ENCODE data around the gene CCDC66. TPM values are rescaled to one million over a fixed set of nuclear protein-coding genes. Genes with fewer than 3 reads are reported as not detected.
"Not testable (repeated sequence)": the region's sequence is repeated elsewhere in the genome, so short reads cannot be mapped to it uniquely, and the experiment has no call there.

Gene CCDC66
- total and polyA plus RNA-seq, 2 donors: 27.9 to 42.7 TPM

GRCh38 chr3:56581941-56582340, 25.0 kb downstream of the CCDC66 start:
- not testable (repeated sequence) for H3K4me3 ChIP-seq (ENCODE audit: low read length in 2 of 2); H3K27me3 ChIP-seq (ENCODE audit: control insufficient read depth in 2 of 2, insufficient read depth in 1 of 2, low read length in 1 of 2); H3K4me1 ChIP-seq (ENCODE audit: control insufficient read depth in 2 of 2, insufficient read depth in 2 of 2, low read length in 2 of 2); H3K27ac ChIP-seq (ENCODE audit: low read depth in 1 of 2, low read length in 1 of 2); DNase-seq (ENCODE audit: low read depth in 6 of 9, low spot score in 9 of 9)
- H3K9me3 ChIP-seq (ENCODE audit: control insufficient read depth in 2 of 2, insufficient read depth in 1 of 2, low read length in 1 of 2): peaks cover 2 to 18% of the 10 kb centered on the region in 2 donors
- peaks cover 7 to 14% of the 10 kb centered on the region in 2 donors for H3K36me3 ChIP-seq (ENCODE audit: control insufficient read depth in 2 of 2, insufficient read depth in 2 of 2, low read length in 1 of 2)
- WGBS: 96% methylated on average over 12 of the region's 12 CpGs

- not testable (repeated sequence) for H3K4me3 ChIP-seq (ENCODE audit: low read length in 2 of 2); H3K27me3 ChIP-seq (ENCODE audit: control insufficient read depth in 2 of 2, insufficient read depth in 1 of 2, low read length in 1 of 2); DNase-seq (ENCODE audit: low read depth in 6 of 9, low spot score in 9 of 9); H3K4me1 ChIP-seq (ENCODE audit: control insufficient read depth in 2 of 2, insufficient read depth in 2 of 2, low read length in 2 of 2); H3K27ac ChIP-seq (ENCODE audit: low read depth in 1 of 2, low read length in 1 of 2)
- 93% methylated on average over 28 of the region's 28 CpGs for WGBS
- H3K9me3 ChIP-seq (ENCODE audit: control insufficient read depth in 2 of 2, insufficient read depth in 1 of 2, low read length in 1 of 2): peaks cover 2 to 18% of the 10 kb centered on the region in 2 donors
- peaks cover 7 to 14% of the 10 kb centered on the region in 2 donors for H3K36me3 ChIP-seq (ENCODE audit: control insufficient read depth in 2 of 2, insufficient read depth in 2 of 2, low read length in 1 of 2)
Measured at GRCh38 chr3:56584275-56584674, 27.3 kb downstream of the CCDC66 start.

GRCh38 chr3:56590814-56591213, 33.8 kb downstream of the CCDC66 start:
- 92% methylated on average over 1 of the region's 1 CpG for WGBS
- H3K36me3 ChIP-seq (ENCODE audit: control insufficient read depth in 2 of 2, insufficient read depth in 2 of 2, low read length in 1 of 2): peaks cover 0 to 14% of the 10 kb centered on the region in 2 donors
- no peak for DNase-seq (ENCODE audit: low read depth in 6 of 9, low spot score in 9 of 9)
- no peak overlapping the region for H3K27ac ChIP-seq (ENCODE audit: low read depth in 1 of 2, low read length in 1 of 2)
- H3K4me3 ChIP-seq (ENCODE audit: low read length in 2 of 2): no peak overlapping the region
- no peaks in the 10 kb centered on the region for H3K4me1 ChIP-seq (ENCODE audit: control insufficient read depth in 2 of 2, insufficient read depth in 2 of 2, low read length in 2 of 2)
- no peaks in the 10 kb centered on the region for H3K27me3 ChIP-seq (ENCODE audit: control insufficient read depth in 2 of 2, insufficient read depth in 1 of 2, low read length in 1 of 2)
- H3K9me3 ChIP-seq (ENCODE audit: control insufficient read depth in 2 of 2, insufficient read depth in 1 of 2, low read length in 1 of 2): peaks cover 0 to 1% of the 10 kb centered on the region in 2 donors

- 93% methylated on average over 2 of the region's 2 CpGs for WGBS
- no peak for DNase-seq (ENCODE audit: low read depth in 6 of 9, low spot score in 9 of 9)
- H3K27ac ChIP-seq (ENCODE audit: low read depth in 1 of 2, low read length in 1 of 2): no peak overlapping the region
Measured at GRCh38 chr3:56591262-56591661, 34.3 kb downstream of the CCDC66 start.

GRCh38 chr3:56593455-56594158, 36.6 kb downstream of the CCDC66 start:
- Histone ChIP-seq H3K27ac (ENCODE audit: low read depth in 1 of 2, low read length in 1 of 2) (peak overlapping the region in 1 of 2 donors; percentile 33), H3K9me3 (ENCODE audit: control insufficient read depth in 2 of 2, insufficient read depth in 1 of 2, low read length in 1 of 2) (peaks cover 0 to 4% of the 10 kb centered on the region in 2 donors), H3K36me3 (ENCODE audit: control insufficient read depth in 2 of 2, insufficient read depth in 2 of 2, low read length in 1 of 2) (peaks cover 0 to 17% of the 10 kb centered on the region in 2 donors), H3K27me3 (ENCODE audit: control insufficient read depth in 2 of 2, insufficient read depth in 1 of 2, low read length in 1 of 2) (no peaks in the 10 kb centered on the region), H3K4me1 (ENCODE audit: control insufficient read depth in 2 of 2, insufficient read depth in 2 of 2, low read length in 2 of 2) (no peaks in the 10 kb centered on the region), H3K4me3 (ENCODE audit: low read length in 2 of 2) (no peak overlapping the region)
- WGBS: 84% methylated on average over 6 of the region's 6 CpGs
- DNase-seq (ENCODE audit: low read depth in 6 of 9, low spot score in 9 of 9): peak in 8 of 9 donors; percentile 4 to 73 (median 30)

More at GRCh38 chr3:56591262-56591661, 34.3 kb downstream of the CCDC66 start:
- H3K4me1 ChIP-seq (ENCODE audit: control insufficient read depth in 2 of 2, insufficient read depth in 2 of 2, low read length in 2 of 2): no peaks in the 10 kb centered on the region
- no peaks in the 10 kb centered on the region for H3K27me3 ChIP-seq (ENCODE audit: control insufficient read depth in 2 of 2, insufficient read depth in 1 of 2, low read length in 1 of 2)
- peaks cover 0 to 17% of the 10 kb centered on the region in 2 donors for H3K36me3 ChIP-seq (ENCODE audit: control insufficient read depth in 2 of 2, insufficient read depth in 2 of 2, low read length in 1 of 2)
- H3K4me3 ChIP-seq (ENCODE audit: low read length in 2 of 2): no peak overlapping the region
- H3K9me3 ChIP-seq (ENCODE audit: control insufficient read depth in 2 of 2, insufficient read depth in 1 of 2, low read length in 1 of 2): peaks cover 0 to 4% of the 10 kb centered on the region in 2 donors

- Histone ChIP-seq H3K27me3 (ENCODE audit: control insufficient read depth in 2 of 2, insufficient read depth in 1 of 2, low read length in 1 of 2) (no peaks in the 10 kb centered on the region), H3K9me3 (ENCODE audit: control insufficient read depth in 2 of 2, insufficient read depth in 1 of 2, low read length in 1 of 2) (peaks cover 0 to 4% of the 10 kb centered on the region in 2 donors), H3K4me1 (ENCODE audit: control insufficient read depth in 2 of 2, insufficient read depth in 2 of 2, low read length in 2 of 2) (no peaks in the 10 kb centered on the region), H3K27ac (ENCODE audit: low read depth in 1 of 2, low read length in 1 of 2) (no peak overlapping the region), H3K4me3 (ENCODE audit: low read length in 2 of 2) (no peak overlapping the region), H3K36me3 (ENCODE audit: control insufficient read depth in 2 of 2, insufficient read depth in 2 of 2, low read length in 1 of 2) (peaks cover 0 to 17% of the 10 kb centered on the region in 2 donors)
- no peak for DNase-seq (ENCODE audit: low read depth in 6 of 9, low spot score in 9 of 9)
- 92% methylated on average over 11 of the region's 11 CpGs for whole genome bisulfite sequencing
Measured at GRCh38 chr3:56595975-56596840, 39.2 kb downstream of the CCDC66 start.

GRCh38 chr3:56608479-56608878, 51.5 kb downstream of the CCDC66 start:
- H3K9me3 ChIP-seq (ENCODE audit: control insufficient read depth in 2 of 2, insufficient read depth in 1 of 2, low read length in 1 of 2); H3K27ac ChIP-seq (ENCODE audit: low read depth in 1 of 2, low read length in 1 of 2); H3K27me3 ChIP-seq (ENCODE audit: control insufficient read depth in 2 of 2, insufficient read depth in 1 of 2, low read length in 1 of 2); H3K4me3 ChIP-seq (ENCODE audit: low read length in 2 of 2): not testable (repeated sequence)
- Histone ChIP-seq H3K36me3 (ENCODE audit: control insufficient read depth in 2 of 2, insufficient read depth in 2 of 2, low read length in 1 of 2) (peaks cover 22 to 30% of the 10 kb centered on the region in 2 donors), H3K4me1 (ENCODE audit: control insufficient read depth in 2 of 2, insufficient read depth in 2 of 2, low read length in 2 of 2) (peaks cover 8 to 11% of the 10 kb centered on the region in 2 donors)
- peak in 1 of 9 donors; percentile 19 for DNase-seq (ENCODE audit: low read depth in 6 of 9, low spot score in 9 of 9)
- 42% methylated on average over 2 of the region's 2 CpGs for WGBS

GRCh38 chr3:56610669-56611335, 53.8 kb downstream of the CCDC66 start:
- Histone ChIP-seq H3K36me3 (ENCODE audit: control insufficient read depth in 2 of 2, insufficient read depth in 2 of 2, low read length in 1 of 2) (peaks cover 28 to 37% of the 10 kb centered on the region in 2 donors), H3K4me3 (ENCODE audit: low read length in 2 of 2) (no peak overlapping the region), H3K4me1 (ENCODE audit: control insufficient read depth in 2 of 2, insufficient read depth in 2 of 2, low read length in 2 of 2) (peaks cover 8 to 11% of the 10 kb centered on the region in 2 donors), H3K27ac (ENCODE audit: low read depth in 1 of 2, low read length in 1 of 2) (no peak overlapping the region), H3K27me3 (ENCODE audit: control insufficient read depth in 2 of 2, insufficient read depth in 1 of 2, low read length in 1 of 2) (no peaks in the 10 kb centered on the region), H3K9me3 (ENCODE audit: control insufficient read depth in 2 of 2, insufficient read depth in 1 of 2, low read length in 1 of 2) (peaks cover 2 to 3% of the 10 kb centered on the region in 2 donors)
- WGBS: 94% methylated on average over 7 of the region's 7 CpGs
- no peak for DNase-seq (ENCODE audit: low read depth in 6 of 9, low spot score in 9 of 9)

Data from thymus (tissue), 11 donors.